ENCODE data around the gene LRMDA. TPM values are rescaled to one million over a fixed set of nuclear protein-coding genes. Genes with fewer than 3 reads are reported as not detected.

Gene LRMDA
- total RNA-seq, 1 donor from 2014 or later, result not detected

GRCh38 chr10:76550806-76551205 is 1119.4 kb downstream of the LRMDA start:
- Mint-ChIP-seq H3K27ac (no peak overlapping the region), H3K4me3 (ENCODE audit: low read depth) (no peak overlapping the region), H3K27me3 (ENCODE audit: low read depth) (no peaks in the 10 kb centered on the region), H3K9me3 (no peaks in the 10 kb centered on the region), H3K36me3 (ENCODE audit: low read depth) (no peaks in the 10 kb centered on the region), H3K4me1 (ENCODE audit: low read depth) (no peaks in the 10 kb centered on the region)
- DNase-seq (ENCODE audit: low spot score), result no peak
- intact Hi-C loops (cut with micrococcal nuclease), result no loop called here

- Mint-ChIP-seq H3K9me3 (no peaks in the 10 kb centered on the region), H3K27ac (no peak overlapping the region)
- intact Hi-C loops (cut with micrococcal nuclease), result no loop called here
These were observed 1120.9 kb downstream of the LRMDA start for GRCh38 chr10:76552091-76552873.

GRCh38 chr10:76553263-76554032 is 1122.0 kb downstream of the LRMDA start:
- Mint-ChIP-seq H3K9me3 (no peaks in the 10 kb centered on the region), H3K4me1 (ENCODE audit: low read depth) (no peaks in the 10 kb centered on the region), H3K27ac (no peak overlapping the region), H3K27me3 (ENCODE audit: low read depth) (no peaks in the 10 kb centered on the region), H3K36me3 (ENCODE audit: low read depth) (no peaks in the 10 kb centered on the region), H3K4me3 (ENCODE audit: low read depth) (no peak overlapping the region)
- intact Hi-C loops (cut with micrococcal nuclease), result no loop called here
- no peak for DNase-seq (ENCODE audit: low spot score)

More at GRCh38 chr10:76552091-76552873, 1120.9 kb downstream of the LRMDA start:
- Mint-ChIP-seq H3K36me3 (ENCODE audit: low read depth) (no peaks in the 10 kb centered on the region), H3K4me1 (ENCODE audit: low read depth) (no peaks in the 10 kb centered on the region), H3K27me3 (ENCODE audit: low read depth) (no peaks in the 10 kb centered on the region), H3K4me3 (ENCODE audit: low read depth) (no peak overlapping the region)
- no peak for DNase-seq (ENCODE audit: low spot score)

DNA sequence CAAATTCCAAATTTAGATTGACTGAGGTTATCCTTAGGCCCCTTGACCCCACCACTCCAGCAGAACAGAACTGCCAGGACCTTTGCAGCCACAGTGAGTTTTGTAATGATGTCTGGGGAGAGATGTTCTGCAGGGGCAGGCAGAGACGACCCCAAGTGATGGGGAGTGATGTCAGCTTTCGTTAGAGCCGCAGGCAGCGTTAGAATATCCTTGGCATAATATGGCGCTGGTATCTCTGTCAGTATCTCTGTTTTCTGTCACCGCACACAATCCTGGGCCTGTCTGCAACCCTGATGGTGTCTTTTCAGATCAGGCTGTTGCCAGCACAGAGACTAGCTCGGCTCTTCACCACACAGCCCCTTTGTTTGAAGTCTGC is 1122.6 kb downstream of the LRMDA start:
- H3K4me3 Mint-ChIP-seq (ENCODE audit: low read depth), result no peak overlapping the region

GRCh38 chr10:76554478-76554877 is 1123.1 kb downstream of the LRMDA start:
- Mint-ChIP-seq H3K27ac (no peak overlapping the region), H3K4me3 (ENCODE audit: low read depth) (no peak overlapping the region), H3K4me1 (ENCODE audit: low read depth) (no peaks in the 10 kb centered on the region), H3K36me3 (ENCODE audit: low read depth) (no peaks in the 10 kb centered on the region), H3K9me3 (no peaks in the 10 kb centered on the region), H3K27me3 (ENCODE audit: low read depth) (no peaks in the 10 kb centered on the region)
- DNase-seq (ENCODE audit: low spot score), result no peak
- intact Hi-C loops (cut with micrococcal nuclease), result no loop called here

More for the DNA sequence above, 1122.6 kb downstream of the LRMDA start:
- Mint-ChIP-seq H3K27ac (no peak overlapping the region), H3K36me3 (ENCODE audit: low read depth) (no peaks in the 10 kb centered on the region), H3K27me3 (ENCODE audit: low read depth) (no peaks in the 10 kb centered on the region), H3K9me3 (no peaks in the 10 kb centered on the region), H3K4me1 (ENCODE audit: low read depth) (no peaks in the 10 kb centered on the region)
- DNase-seq (ENCODE audit: low spot score), result no peak
- intact Hi-C loops (cut with micrococcal nuclease), result no loop called here

DNA sequence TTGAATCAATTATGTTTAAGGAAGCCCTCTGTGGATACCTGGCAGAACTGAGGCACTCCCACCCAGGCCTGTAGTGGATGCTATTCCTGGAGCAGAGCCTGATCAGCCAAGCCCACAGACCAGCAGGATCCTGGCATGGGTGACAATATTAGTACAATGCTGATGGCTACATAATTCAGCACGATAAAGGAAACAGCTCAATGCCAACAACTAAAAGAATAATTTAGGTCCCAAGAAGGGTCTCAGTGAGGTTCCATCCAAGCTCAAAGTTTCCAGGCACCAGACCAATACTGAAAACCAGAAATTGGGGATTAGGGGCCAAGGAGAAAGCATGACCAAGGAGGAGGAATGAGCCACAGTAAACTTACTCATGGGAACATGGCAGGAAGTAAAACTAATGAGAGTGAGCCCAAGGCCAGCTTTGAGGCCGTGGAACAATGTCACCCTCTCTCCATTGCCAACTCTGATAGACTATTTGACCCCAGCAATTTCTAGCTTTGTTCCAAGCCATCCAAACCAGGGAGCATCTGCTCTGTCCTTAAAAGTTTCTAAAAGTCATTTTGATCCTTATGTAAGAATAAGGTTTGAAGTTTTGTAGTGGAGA is 1123.7 kb downstream of the LRMDA start:
- H3K27ac Mint-ChIP-seq, result no peak overlapping the region
- intact Hi-C loops (cut with micrococcal nuclease), result no loop called here

GRCh38 chr10:76557366-76557765 is 1125.9 kb downstream of the LRMDA start:
- no peaks in the 10 kb centered on the region for H3K36me3 Mint-ChIP-seq (ENCODE audit: low read depth)
- H3K27me3 Mint-ChIP-seq (ENCODE audit: low read depth), result no peaks in the 10 kb centered on the region
- intact Hi-C loops (cut with micrococcal nuclease), result no loop called here
- no peak overlapping the region for H3K27ac Mint-ChIP-seq
- H3K4me1 Mint-ChIP-seq (ENCODE audit: low read depth), result no peaks in the 10 kb centered on the region
- no peaks in the 10 kb centered on the region for H3K9me3 Mint-ChIP-seq
- no peak for DNase-seq (ENCODE audit: low spot score)
- no peak overlapping the region for H3K4me3 Mint-ChIP-seq (ENCODE audit: low read depth)

More for the DNA sequence above, 1123.7 kb downstream of the LRMDA start:
- Mint-ChIP-seq H3K27me3 (ENCODE audit: low read depth) (no peaks in the 10 kb centered on the region), H3K36me3 (ENCODE audit: low read depth) (no peaks in the 10 kb centered on the region), H3K4me1 (ENCODE audit: low read depth) (no peaks in the 10 kb centered on the region), H3K4me3 (ENCODE audit: low read depth) (no peak overlapping the region), H3K9me3 (no peaks in the 10 kb centered on the region)
- no peak for DNase-seq (ENCODE audit: low spot score)

GRCh38 chr10:76558586-76558985 is 1127.2 kb downstream of the LRMDA start:
- no peaks in the 10 kb centered on the region for H3K27me3 Mint-ChIP-seq (ENCODE audit: low read depth)
- no peaks in the 10 kb centered on the region for H3K9me3 Mint-ChIP-seq
- intact Hi-C loops (cut with micrococcal nuclease), result no loop called here
- H3K4me3 Mint-ChIP-seq (ENCODE audit: low read depth), result no peak overlapping the region
- DNase-seq (ENCODE audit: low spot score), result no peak
- no peak overlapping the region for H3K27ac Mint-ChIP-seq
- H3K4me1 Mint-ChIP-seq (ENCODE audit: low read depth), result no peaks in the 10 kb centered on the region
- H3K36me3 Mint-ChIP-seq (ENCODE audit: low read depth), result no peaks in the 10 kb centered on the region

DNA sequence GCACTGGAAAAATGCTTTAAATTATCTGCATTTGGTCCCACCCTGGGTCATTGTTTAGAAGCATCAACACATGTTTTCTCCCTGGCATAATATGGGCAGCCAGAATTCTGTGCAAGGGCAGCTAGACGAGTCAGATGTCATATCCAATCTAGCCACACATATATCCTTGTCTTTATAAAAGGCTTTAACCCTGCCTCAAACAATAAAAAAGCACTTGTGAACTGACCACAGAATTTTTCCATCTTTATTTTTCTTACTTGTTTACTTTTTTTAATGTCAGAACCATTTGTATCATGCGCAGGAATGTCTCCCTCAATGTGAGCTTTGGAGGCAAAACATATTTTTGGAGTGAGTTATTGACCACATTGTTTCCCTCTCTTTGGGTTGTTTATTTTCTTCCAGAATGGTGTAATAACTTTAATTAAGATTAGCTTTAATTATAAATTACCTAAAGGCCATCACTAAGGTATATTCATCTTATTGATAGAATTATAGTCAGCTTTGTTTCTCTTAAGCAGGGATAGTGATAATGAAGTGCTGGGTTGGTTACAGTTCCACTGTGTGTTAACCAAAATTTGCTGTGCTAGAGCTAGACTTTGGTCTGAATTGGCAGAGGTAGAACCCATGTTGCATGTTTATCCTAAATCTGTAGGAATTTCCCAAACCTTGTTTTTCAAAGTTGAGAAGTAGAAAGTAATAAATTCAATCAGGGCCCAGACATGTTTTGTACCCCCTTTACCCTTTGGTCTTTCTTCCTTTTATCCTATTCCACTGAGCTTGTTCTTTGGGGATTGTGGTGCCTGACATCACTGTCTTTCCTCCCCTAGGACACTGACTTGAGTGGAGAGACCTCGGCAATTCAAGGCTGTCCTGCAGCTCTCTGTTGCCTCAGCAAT is 1127.8 kb downstream of the LRMDA start:
- Mint-ChIP-seq H3K9me3 (no peaks in the 10 kb centered on the region), H3K27ac (no peak overlapping the region)
- DNase-seq (ENCODE audit: low spot score), result no peak

GRCh38 chr10:76559892-76560220 is 1128.4 kb downstream of the LRMDA start:
- no peaks in the 10 kb centered on the region for H3K27me3 Mint-ChIP-seq (ENCODE audit: low read depth)
- intact Hi-C loops (cut with micrococcal nuclease), result no loop called here
- H3K36me3 Mint-ChIP-seq (ENCODE audit: low read depth), result no peaks in the 10 kb centered on the region
- no peak overlapping the region for H3K27ac Mint-ChIP-seq
- no peaks in the 10 kb centered on the region for H3K9me3 Mint-ChIP-seq
- H3K4me1 Mint-ChIP-seq (ENCODE audit: low read depth), result no peaks in the 10 kb centered on the region
- no peak for DNase-seq (ENCODE audit: low spot score)
- no peak overlapping the region for H3K4me3 Mint-ChIP-seq (ENCODE audit: low read depth)

More for the DNA sequence above, 1127.8 kb downstream of the LRMDA start:
- intact Hi-C loops (cut with micrococcal nuclease), result no loop called here
- no peak overlapping the region for H3K4me3 Mint-ChIP-seq (ENCODE audit: low read depth)
- H3K27me3 Mint-ChIP-seq (ENCODE audit: low read depth), result no peaks in the 10 kb centered on the region
- no peaks in the 10 kb centered on the region for H3K4me1 Mint-ChIP-seq (ENCODE audit: low read depth)
- H3K36me3 Mint-ChIP-seq (ENCODE audit: low read depth), result no peaks in the 10 kb centered on the region

- no peak overlapping the region for H3K27ac Mint-ChIP-seq
- no peaks in the 10 kb centered on the region for H3K9me3 Mint-ChIP-seq
- intact Hi-C loops (cut with micrococcal nuclease), result no loop called here
- no peaks in the 10 kb centered on the region for H3K36me3 Mint-ChIP-seq (ENCODE audit: low read depth)
- H3K4me1 Mint-ChIP-seq (ENCODE audit: low read depth), result no peaks in the 10 kb centered on the region
- H3K4me3 Mint-ChIP-seq (ENCODE audit: low read depth), result no peak overlapping the region
- DNase-seq (ENCODE audit: low spot score), result no peak
- H3K27me3 Mint-ChIP-seq (ENCODE audit: low read depth), result no peaks in the 10 kb centered on the region
These were observed 1128.9 kb downstream of the LRMDA start for GRCh38 chr10:76560338-76560737.

- Mint-ChIP-seq H3K4me1 (ENCODE audit: low read depth) (no peaks in the 10 kb centered on the region), H3K27me3 (ENCODE audit: low read depth) (no peaks in the 10 kb centered on the region), H3K27ac (no peak overlapping the region), H3K4me3 (ENCODE audit: low read depth) (no peak overlapping the region), H3K36me3 (ENCODE audit: low read depth) (no peaks in the 10 kb centered on the region), H3K9me3 (no peaks in the 10 kb centered on the region)
- DNase-seq (ENCODE audit: low spot score), result no peak
- intact Hi-C loops (cut with micrococcal nuclease), result no loop called here
These were observed 1131.9 kb downstream of the LRMDA start for GRCh38 chr10:76563286-76563685.
